ENCODE data around the gene NOL4L.
"Not testable (repeated sequence)": the region's sequence is repeated elsewhere in the genome, so short reads cannot be mapped to it uniquely, and the experiment has no call there.

GRCh38 chr20:32465901-32466675 lies 119.0 kb downstream of the NOL4L start:
- TF ChIP-seq CTCF, POLR2AphosphoS5 (IDR thresholded peaks at IDR 0.05): not testable (repeated sequence)
